GM04503 (cell line): ENCODE results near the gene FILIP1L.
"Not testable (repeated sequence)": the region's sequence is repeated elsewhere in the genome, so short reads cannot be mapped to it uniquely, and the experiment has no call there.

Source experiments
- DNase-seq: peaks from one replicate; pipeline ENCODE4 v3.0.0-alpha.2; 2012; ENCODE audit warnings: low read depth

FILIP1L gene

GRCh38 chr3:99842826-99843589 is 271.3 kb downstream of the FILIP1L start:
- no peak for DNase-seq

GRCh38 chr3:99841949-99842348 is 272.4 kb downstream of the FILIP1L start:
- not testable (repeated sequence) for DNase-seq

GRCh38 chr3:99839613-99840012 is 274.7 kb downstream of the FILIP1L start:
- no peak for DNase-seq

GRCh38 chr3:99838755-99839154 is 275.5 kb downstream of the FILIP1L start:
- no peak for DNase-seq

- DNase-seq = no peak
Measured at GRCh38 chr3:99837715-99838114, 276.6 kb downstream of the FILIP1L start.

GRCh38 chr3:99836681-99837080 is 277.6 kb downstream of the FILIP1L start:
- no peak for DNase-seq

- DNase-seq = no peak
Measured at GRCh38 chr3:99834211-99834957, 279.9 kb downstream of the FILIP1L start.

- DNase-seq = no peak
Measured at GRCh38 chr3:99833617-99834205, 280.6 kb downstream of the FILIP1L start.

GRCh38 chr3:99829844-99830243 is 284.5 kb downstream of the FILIP1L start:
- DNase-seq = no peak

GRCh38 chr3:99825004-99825640 is 289.2 kb downstream of the FILIP1L start:
- no peak for DNase-seq

GRCh38 chr3:99823723-99824711 is 290.3 kb downstream of the FILIP1L start:
- DNase-seq = no peak

GRCh38 chr3:99818818-99819217 is 295.5 kb downstream of the FILIP1L start:
- DNase-seq = no peak

- peak; percentile 68 for DNase-seq
Measured at GRCh38 chr3:99817437-99818240, 296.7 kb downstream of the FILIP1L start, which contains the start of gene CMSS1. TSS of gene CMSS1 (plus strand) at chr3:99817862.

GRCh38 chr3:99817047-99817436 is 297.3 kb downstream of the FILIP1L start:
- DNase-seq = no peak

- DNase-seq = no peak
Measured at GRCh38 chr3:99810403-99810802, 303.9 kb downstream of the FILIP1L start.

GRCh38 chr3:99809565-99809964 is 304.7 kb downstream of the FILIP1L start:
- DNase-seq = no peak

GRCh38 chr3:99808163-99808794 is 306.0 kb downstream of the FILIP1L start:
- no peak for DNase-seq

GRCh38 chr3:99805160-99805559 is 309.1 kb downstream of the FILIP1L start:
- no peak for DNase-seq

GRCh38 chr3:99803297-99803696 is 311.0 kb downstream of the FILIP1L start:
- no peak for DNase-seq

GRCh38 chr3:99799422-99799821 is 314.9 kb downstream of the FILIP1L start:
- DNase-seq = no peak
